DOHH2 (cell line): ENCODE data around the gene B3GALT5.

ENCODE experiments used
- H3F3A ChIP-seq: fragments of 200-600 bp; sonication (generic), shearing (Covaris generic); 2 replicates; pipeline ENCODE4 v1.6.0; 2016; ENCODE audit warnings: antibody characterized with exemption, mild to moderate bottlenecking; ENCODE audit not compliant: control insufficient read depth, insufficient read depth
- H3K27ac ChIP-seq: fragments of 200-600 bp; sonication (generic); 2 replicates; pipeline ENCODE4 v1.5.1; 2014; ENCODE audit warnings: low read depth, mild to moderate bottlenecking, low read length, moderate library complexity
- H3K27me3 ChIP-seq: fragments of 200-600 bp; sonication (generic); 2 replicates; pipeline ENCODE4 v1.6.1; 2014; ENCODE audit warnings: mild to moderate bottlenecking, low read length, mixed read lengths; ENCODE audit not compliant: control insufficient read depth
- H3K36me3 ChIP-seq: fragments of 200-600 bp; sonication (generic); 2 replicates; pipeline ENCODE4 v1.6.1; 2014; ENCODE audit warnings: mild to moderate bottlenecking, low read length, moderate library complexity, mixed read lengths; ENCODE audit not compliant: control insufficient read depth
- H3K4me1 ChIP-seq: fragments of 200-600 bp; sonication (generic); 2 replicates; pipeline ENCODE4 v1.6.1; 2014; ENCODE audit warnings: mild to moderate bottlenecking, low read length, mixed read lengths; ENCODE audit not compliant: control insufficient read depth
- H3K4me2 ChIP-seq: fragments of 200-600 bp; sonication (generic); 2 replicates; pipeline ENCODE4 v1.6.0; 2014; ENCODE audit warnings: mild to moderate bottlenecking, low read length, moderate library complexity
- H3K4me3 ChIP-seq: fragments of 200-600 bp; sonication (generic); 2 replicates; pipeline ENCODE4 v1.5.1; 2014; ENCODE audit warnings: mild to moderate bottlenecking, low read length, mixed read lengths
- H3K79me2 ChIP-seq: fragments of 200-600 bp; sonication (generic); 2 replicates; pipeline ENCODE4 v1.6.1; 2014; ENCODE audit warnings: mild to moderate bottlenecking, low read length, mixed read lengths; ENCODE audit not compliant: control insufficient read depth
- H3K9me2 ChIP-seq: fragments of 200-600 bp; sonication (generic); replicated peaks from 2 replicates; pipeline ENCODE4 v1.6.1; 2014; ENCODE audit warnings: mild to moderate bottlenecking, low read length, mixed read lengths; ENCODE audit not compliant: control insufficient read depth
- H3K9me3 ChIP-seq: fragments of 200-600 bp; sonication (generic); 2 replicates; pipeline ENCODE4 v1.6.1; 2014; ENCODE audit warnings: antibody characterized with exemption, low read length, mixed read lengths; ENCODE audit not compliant: control insufficient read depth, insufficient read depth
- H4K20me1 ChIP-seq: fragments of 200-600 bp; sonication (generic); 2 replicates; pipeline ENCODE4 v1.6.0; 2014; ENCODE audit warnings: low read depth, mild to moderate bottlenecking, antibody characterized with exemption, low read length, moderate library complexity; ENCODE audit not compliant: control insufficient read depth, insufficient read depth
- CTCF ChIP-seq: fragments of 200-600 bp; sonication (generic); IDR thresholded peaks from one replicate; pipeline ENCODE4 v1.5.1; 2014; ENCODE audit warnings: antibody characterized with exemption, mild to moderate bottlenecking, low read depth, low read length; ENCODE audit not compliant: poor library complexity, severe bottlenecking
- EZH2phosphoT487 ChIP-seq: fragments of 200-600 bp; sonication (generic); IDR thresholded peaks from 2 replicates; pipeline ENCODE4 v1.6.1; 2017; ENCODE audit warnings: borderline replicate concordance, mild to moderate bottlenecking, antibody characterized with exemption, low read length, moderate library complexity, mixed read lengths

B3GALT5 gene

DNA sequence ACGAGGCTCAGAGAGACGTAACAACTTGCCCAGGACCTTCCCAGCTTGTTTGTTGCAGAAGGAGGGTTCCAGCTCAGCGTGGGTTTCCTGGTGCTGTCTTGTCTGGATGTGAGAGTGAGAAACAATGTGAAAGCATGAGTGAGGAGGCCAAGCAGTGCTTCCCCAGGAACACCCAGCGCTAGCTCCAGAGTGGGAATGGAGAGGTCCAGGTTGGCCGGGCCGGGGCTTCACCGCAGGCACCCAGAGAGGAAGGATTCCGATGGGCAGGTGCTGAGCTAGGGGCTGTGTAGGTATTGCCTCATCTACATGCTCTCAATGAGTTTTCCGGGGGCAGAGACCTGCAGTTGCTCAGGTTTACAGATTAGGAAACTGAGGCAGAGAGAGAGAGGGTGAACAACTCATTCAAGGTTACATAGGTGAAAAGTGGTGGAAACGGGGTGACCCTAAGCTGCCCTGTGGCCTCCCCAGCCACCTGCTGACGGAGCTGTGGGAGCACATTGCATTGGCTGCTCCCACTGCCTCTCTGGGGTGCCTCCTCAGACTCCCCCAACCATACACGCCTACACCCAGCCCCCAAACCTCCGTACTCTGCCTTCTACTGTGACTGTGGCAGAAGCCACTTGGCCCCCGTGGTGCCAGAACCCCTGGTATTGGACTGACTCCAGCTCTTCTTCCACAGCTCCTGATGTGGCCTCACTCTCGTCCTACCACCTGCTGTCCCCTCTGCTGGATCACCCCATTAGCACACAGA, 51.2 kb downstream of the B3GALT5 start:
- H4K20me1 ChIP-seq, result no peaks in the 10 kb centered on the region
- H3K4me2 ChIP-seq, result no peak overlapping the region
- no peaks in the 10 kb centered on the region for H3F3A ChIP-seq
- H3K9me3 ChIP-seq, result no peaks in the 10 kb centered on the region
- H3K36me3 ChIP-seq, result no peaks in the 10 kb centered on the region
- no peaks in the 10 kb centered on the region for H3K79me2 ChIP-seq
- H3K4me3 ChIP-seq, result no peak overlapping the region
- no peaks in the 10 kb centered on the region for H3K9me2 ChIP-seq
- no peak overlapping the region for H3K27ac ChIP-seq
- H3K27me3 ChIP-seq, result peaks cover 8% of the 10 kb centered on the region
- H3K4me1 ChIP-seq, result no peaks in the 10 kb centered on the region
- TF ChIP-seq EZH2phosphoT487 (no peak), CTCF (no peak)

GRCh38 chr21:39664586-39664985, 51.8 kb downstream of the B3GALT5 start:
- TF ChIP-seq CTCF (no peak), EZH2phosphoT487 (no peak)
- no peaks in the 10 kb centered on the region for H3K9me3 ChIP-seq
- no peaks in the 10 kb centered on the region for H3K79me2 ChIP-seq
- H3K36me3 ChIP-seq, result no peaks in the 10 kb centered on the region
- no peaks in the 10 kb centered on the region for H3K9me2 ChIP-seq
- H3K27me3 ChIP-seq, result peaks cover 5% of the 10 kb centered on the region
- H3K4me3 ChIP-seq, result no peak overlapping the region
- H3K27ac ChIP-seq, result no peak overlapping the region
- H4K20me1 ChIP-seq, result no peaks in the 10 kb centered on the region
- H3K4me2 ChIP-seq, result no peak overlapping the region
- no peaks in the 10 kb centered on the region for H3K4me1 ChIP-seq
- H3F3A ChIP-seq, result no peaks in the 10 kb centered on the region

GRCh38 chr21:39666026-39666425, 53.3 kb downstream of the B3GALT5 start:
- Histone ChIP-seq H3K27ac (no peak overlapping the region), H3K4me1 (no peaks in the 10 kb centered on the region), H3K9me3 (no peaks in the 10 kb centered on the region), H3K36me3 (no peaks in the 10 kb centered on the region), H3K79me2 (no peaks in the 10 kb centered on the region), H4K20me1 (no peaks in the 10 kb centered on the region), H3K4me3 (no peak overlapping the region), H3F3A (no peaks in the 10 kb centered on the region), H3K9me2 (no peaks in the 10 kb centered on the region), H3K4me2 (no peak overlapping the region), H3K27me3 (no peaks in the 10 kb centered on the region)
- TF ChIP-seq CTCF, result no peak
